WTC11 (cell line): ENCODE results near the gene SMAD9. TPM values are rescaled to one million over a fixed set of nuclear protein-coding genes. Genes with fewer than 3 reads are reported as not detected.

Experiments used
- ATAC-seq: fragments of 200-7000 bp; cut with Tn5 transposase; 2 replicates; pipeline ENCODE4 v1.10.0; 2021; ENCODE audit warnings: mild to moderate bottlenecking, moderate library complexity
- Bru-seq: library from RNA; stranded (reverse); fragments of 400-500 nt; gene quantifications from one replicate; lab custom pipeline; 2021; lab: Mats Ljungman, UMichigan
- CTCF ChIA-PET: fragments of 300-600 bp; sonication (Branson Sonifier 250); formaldehyde crosslinking; loops from one replicate; lab custom pipeline; 2021; ENCODE audit warnings: antibody characterized with exemption; lab: Charles Lee
- POLR2A ChIA-PET: fragments of 350-600 bp; sonication (Branson Sonifier 250); formaldehyde crosslinking; loops from one replicate; lab custom pipeline; 2021; ENCODE audit warnings: antibody characterized with exemption; lab: Charles Lee
- DNase-seq: peaks from one replicate; pipeline ENCODE4 v3.0.0; 2021; ENCODE audit warnings: low spot score
- H3K27ac Mint-ChIP-seq: 2 replicates; pipeline ENCODE4 v1.8.0; 2021; ENCODE audit warnings: mixed read lengths
- H3K27me3 Mint-ChIP-seq: 2 replicates; pipeline ENCODE4 v1.8.0; 2021; ENCODE audit warnings: low read depth, mild to moderate bottlenecking, moderate library complexity, mixed read lengths
- H3K36me3 Mint-ChIP-seq: 2 replicates; pipeline ENCODE4 v1.8.0; 2021; ENCODE audit warnings: mixed read lengths
- H3K4me1 Mint-ChIP-seq: 2 replicates; pipeline ENCODE4 v1.8.0; 2022; ENCODE audit warnings: mixed read lengths
- H3K4me3 Mint-ChIP-seq: 2 replicates; pipeline ENCODE4 v1.8.0; 2021; ENCODE audit warnings: mild to moderate bottlenecking, moderate library complexity, mixed read lengths
- H3K9me3 Mint-ChIP-seq: 2 replicates; pipeline ENCODE4 v1.8.0; 2021; ENCODE audit warnings: mixed read lengths
- FOXJ3 ChIP-seq: sonication (generic); formaldehyde crosslinking; IDR thresholded peaks from 2 replicates; pipeline ENCODE4 v1.9.0; 2021; ENCODE audit warnings: missing genetic modification reagents, mild to moderate bottlenecking, borderline replicate concordance
- FOXK1 ChIP-seq: sonication (generic); formaldehyde crosslinking; IDR thresholded peaks from 2 replicates; pipeline ENCODE4 v1.8.0; 2022; ENCODE audit warnings: mild to moderate bottlenecking, moderate library complexity, missing genetic modification reagents
- MYBL2 ChIP-seq: sonication (generic); formaldehyde crosslinking; IDR thresholded peaks from 2 replicates; pipeline ENCODE4 v1.8.1; 2023; ENCODE audit warnings: mild to moderate bottlenecking, moderate library complexity, missing genetic modification reagents
- NR1H2 ChIP-seq: sonication (generic); formaldehyde crosslinking; IDR thresholded peaks from 2 replicates; pipeline ENCODE4 v1.9.0; 2021; ENCODE audit warnings: mild to moderate bottlenecking, moderate library complexity, missing genetic modification reagents
- NR3C1 ChIP-seq: sonication (generic); formaldehyde crosslinking; conservative IDR thresholded peaks from 2 replicates; pipeline ENCODE4 v1.8.1; 2023; ENCODE audit warnings: low read depth, mild to moderate bottlenecking, missing genetic modification reagents
- RELA ChIP-seq: sonication (generic); formaldehyde crosslinking; IDR thresholded peaks from 2 replicates; pipeline ENCODE4 v1.8.1; 2022; ENCODE audit warnings: missing genetic modification reagents, mild to moderate bottlenecking, borderline replicate concordance
- ZBTB21 ChIP-seq: sonication (generic); formaldehyde crosslinking; IDR thresholded peaks from 2 replicates; pipeline ENCODE4 v1.8.1; 2023; ENCODE audit warnings: mild to moderate bottlenecking, missing genetic modification reagents, borderline replicate concordance
- ZNF317 ChIP-seq: sonication (generic); formaldehyde crosslinking; IDR thresholded peaks from 2 replicates; pipeline ENCODE4 v1.8.1; 2023; ENCODE audit warnings: low read depth, mild to moderate bottlenecking, moderate library complexity, missing genetic modification reagents, borderline replicate concordance
- ZNF396 ChIP-seq: fragments of 250-450 bp; sonication (Bioruptor Pico); IDR thresholded peaks from 2 replicates; pipeline ENCODE4 v1.8.0; 2021; ENCODE audit warnings: mild to moderate bottlenecking, moderate library complexity, borderline replicate concordance
- long read RNA-seq, 3 experiments: library from RNA in 1 of 3; library from capped mRNA in 1 of 3; library from polyadenylated mRNA in 1 of 3; unstranded in 2 of 3; stranded (forward) in 1 of 3; transcript quantifications; one replicate each; pipeline ENCODE4 v2.0.0, GENCODE V29; 2021
- total RNA-seq: library from RNA; stranded (reverse); gene quantifications from 3 replicates; pipeline ENCODE4 v1.2.3, GENCODE V29; 2021
- TF ChIP-seq, protein P1 (sequence below): sonication (generic); formaldehyde crosslinking; IDR thresholded peaks from 2 replicates; pipeline ENCODE4 v1.8.0; 2023; ENCODE audit warnings: missing genetic modification reagents, mild to moderate bottlenecking, borderline replicate concordance
- TF ChIP-seq, protein P2 (sequence below): sonication (generic); formaldehyde crosslinking; IDR thresholded peaks from 2 replicates; pipeline ENCODE4 v1.8.0; 2022; ENCODE audit warnings: mild to moderate bottlenecking, missing genetic modification reagents
- TF ChIP-seq, protein P3 (sequence below): sonication (generic); formaldehyde crosslinking; IDR thresholded peaks from 2 replicates; pipeline ENCODE4 v1.8.0; 2022; ENCODE audit warnings: mild to moderate bottlenecking, missing genetic modification reagents
- TF ChIP-seq, protein P4 (sequence below): sonication (generic); formaldehyde crosslinking; IDR thresholded peaks from 2 replicates; pipeline ENCODE4 v1.8.0; 2023; ENCODE audit warnings: missing genetic modification reagents
- TF ChIP-seq, protein P5 (sequence below): sonication (generic); formaldehyde crosslinking; IDR thresholded peaks from 2 replicates; pipeline ENCODE4 v1.8.0; 2022; ENCODE audit warnings: mild to moderate bottlenecking, missing genetic modification reagents
- TF ChIP-seq, protein P6 (sequence below): sonication (generic); formaldehyde crosslinking; IDR thresholded peaks from 2 replicates; pipeline ENCODE4 v1.8.1; 2023; ENCODE audit warnings: mild to moderate bottlenecking, missing genetic modification reagents, moderate library complexity
- TF ChIP-seq, protein P7 (sequence below): fragments of 250-450 bp; sonication (Bioruptor Pico); IDR thresholded peaks from 2 replicates; pipeline ENCODE4 v1.9.0; 2021; ENCODE audit warnings: mild to moderate bottlenecking
- TF ChIP-seq, protein P8 (sequence below): sonication (generic); formaldehyde crosslinking; IDR thresholded peaks from 2 replicates; pipeline ENCODE4 v1.8.1; 2022; ENCODE audit warnings: mild to moderate bottlenecking, missing genetic modification reagents, moderate library complexity, borderline replicate concordance

The SMAD9 gene
- total RNA-seq (0.71 to 1.5 TPM (median 1.2 TPM) in 3 replicates), Bru-seq, nascent RNA (percentile 24 among the genes with signal in this experiment)
- long read RNA-seq, experiment 1: 0 reads
- long read RNA-seq, experiment 2, partial matches to known transcripts: 0 of 2 reads
- long read RNA-seq, experiment 2, other reads (novel, unspliced or antisense): 2 of 2 reads
- long read RNA-seq, experiment 3: 0 reads

DNA sequence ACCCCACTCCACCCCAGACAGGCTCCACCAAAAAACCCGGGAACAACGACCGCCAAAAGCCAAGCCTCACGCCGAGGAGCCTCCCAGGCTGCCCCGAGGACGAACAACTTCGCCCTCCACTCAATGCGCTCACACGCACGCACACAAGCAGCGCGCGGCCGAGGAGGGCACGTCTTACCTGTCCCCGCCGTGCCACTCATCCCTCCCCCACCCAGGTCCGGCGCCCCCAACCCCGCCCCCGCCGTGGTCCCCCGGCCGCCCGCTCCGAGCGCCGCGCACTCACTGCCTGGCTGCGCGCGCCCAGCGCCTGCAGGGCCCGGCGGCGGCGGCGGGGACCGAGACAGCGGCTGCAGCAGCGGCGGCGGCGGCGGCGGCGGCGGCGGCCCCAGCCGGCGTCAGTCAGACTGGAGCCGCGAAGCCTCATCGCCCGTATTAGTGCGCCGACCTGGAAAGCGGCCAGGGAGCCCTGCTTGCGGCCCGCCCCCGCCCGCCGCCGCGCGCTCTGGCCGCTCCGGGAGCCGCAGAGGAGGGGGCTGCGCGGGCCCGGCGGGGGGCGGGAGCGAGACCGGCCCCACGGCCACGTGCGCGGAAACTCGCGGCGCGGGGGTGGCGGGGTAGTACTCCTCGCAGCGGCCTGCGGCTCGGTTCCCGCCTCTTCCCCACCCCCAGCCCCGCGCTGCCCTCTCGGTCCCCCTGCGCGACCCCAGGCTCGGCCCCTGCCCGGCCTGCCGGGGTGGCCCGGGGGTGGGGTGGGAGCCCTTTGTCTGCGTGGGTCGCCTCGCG is at the start of gene SMAD9:
SMAD9 (minus strand) TSS at position 406 of the 783 bp plus-strand sequence. CDS start 40,549 bp downstream, outside the sequence.
- Mint-ChIP-seq H3K27ac (no peak within 1 kb of the TSS), H3K9me3 (no peaks in the 10 kb centered on the region), H3K27me3 (peaks cover 54% of the 10 kb centered on the region), H3K36me3 (no peaks in the 10 kb centered on the region), H3K4me3 (peak within 1 kb of the TSS; percentile 89), H3K4me1 (peaks cover 11% of the 10 kb centered on the region)
- ChIA-PET POLR2A (no interaction called here), CTCF (interaction anchor here (0.6 to 1.9 kb wide), 2 partner anchors 15 to 71 kb away, joined by 6 to 7 read pairs; no protein-coding TSS in a partner anchor)
- ATAC-seq (peak; percentile 78), DNase-seq (peak; percentile 62)
- TF ChIP-seq, protein P1, sequence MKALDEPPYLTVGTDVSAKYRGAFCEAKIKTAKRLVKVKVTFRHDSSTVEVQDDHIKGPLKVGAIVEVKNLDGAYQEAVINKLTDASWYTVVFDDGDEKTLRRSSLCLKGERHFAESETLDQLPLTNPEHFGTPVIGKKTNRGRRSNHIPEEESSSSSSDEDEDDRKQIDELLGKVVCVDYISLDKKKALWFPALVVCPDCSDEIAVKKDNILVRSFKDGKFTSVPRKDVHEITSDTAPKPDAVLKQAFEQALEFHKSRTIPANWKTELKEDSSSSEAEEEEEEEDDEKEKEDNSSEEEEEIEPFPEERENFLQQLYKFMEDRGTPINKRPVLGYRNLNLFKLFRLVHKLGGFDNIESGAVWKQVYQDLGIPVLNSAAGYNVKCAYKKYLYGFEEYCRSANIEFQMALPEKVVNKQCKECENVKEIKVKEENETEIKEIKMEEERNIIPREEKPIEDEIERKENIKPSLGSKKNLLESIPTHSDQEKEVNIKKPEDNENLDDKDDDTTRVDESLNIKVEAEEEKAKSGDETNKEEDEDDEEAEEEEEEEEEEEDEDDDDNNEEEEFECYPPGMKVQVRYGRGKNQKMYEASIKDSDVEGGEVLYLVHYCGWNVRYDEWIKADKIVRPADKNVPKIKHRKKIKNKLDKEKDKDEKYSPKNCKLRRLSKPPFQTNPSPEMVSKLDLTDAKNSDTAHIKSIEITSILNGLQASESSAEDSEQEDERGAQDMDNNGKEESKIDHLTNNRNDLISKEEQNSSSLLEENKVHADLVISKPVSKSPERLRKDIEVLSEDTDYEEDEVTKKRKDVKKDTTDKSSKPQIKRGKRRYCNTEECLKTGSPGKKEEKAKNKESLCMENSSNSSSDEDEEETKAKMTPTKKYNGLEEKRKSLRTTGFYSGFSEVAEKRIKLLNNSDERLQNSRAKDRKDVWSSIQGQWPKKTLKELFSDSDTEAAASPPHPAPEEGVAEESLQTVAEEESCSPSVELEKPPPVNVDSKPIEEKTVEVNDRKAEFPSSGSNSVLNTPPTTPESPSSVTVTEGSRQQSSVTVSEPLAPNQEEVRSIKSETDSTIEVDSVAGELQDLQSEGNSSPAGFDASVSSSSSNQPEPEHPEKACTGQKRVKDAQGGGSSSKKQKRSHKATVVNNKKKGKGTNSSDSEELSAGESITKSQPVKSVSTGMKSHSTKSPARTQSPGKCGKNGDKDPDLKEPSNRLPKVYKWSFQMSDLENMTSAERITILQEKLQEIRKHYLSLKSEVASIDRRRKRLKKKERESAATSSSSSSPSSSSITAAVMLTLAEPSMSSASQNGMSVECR: no peak
- no peak for TF ChIP-seq ZBTB21 (CRISPR knock-in tag)
- TF ChIP-seq, protein P2, sequence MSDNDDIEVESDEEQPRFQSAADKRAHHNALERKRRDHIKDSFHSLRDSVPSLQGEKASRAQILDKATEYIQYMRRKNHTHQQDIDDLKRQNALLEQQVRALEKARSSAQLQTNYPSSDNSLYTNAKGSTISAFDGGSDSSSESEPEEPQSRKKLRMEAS (CRISPR knock-in tag): no peak
- no peak for TF ChIP-seq NR3C1
- no peak for TF ChIP-seq MYBL2 (CRISPR knock-in tag)
- TF ChIP-seq, protein P3, sequence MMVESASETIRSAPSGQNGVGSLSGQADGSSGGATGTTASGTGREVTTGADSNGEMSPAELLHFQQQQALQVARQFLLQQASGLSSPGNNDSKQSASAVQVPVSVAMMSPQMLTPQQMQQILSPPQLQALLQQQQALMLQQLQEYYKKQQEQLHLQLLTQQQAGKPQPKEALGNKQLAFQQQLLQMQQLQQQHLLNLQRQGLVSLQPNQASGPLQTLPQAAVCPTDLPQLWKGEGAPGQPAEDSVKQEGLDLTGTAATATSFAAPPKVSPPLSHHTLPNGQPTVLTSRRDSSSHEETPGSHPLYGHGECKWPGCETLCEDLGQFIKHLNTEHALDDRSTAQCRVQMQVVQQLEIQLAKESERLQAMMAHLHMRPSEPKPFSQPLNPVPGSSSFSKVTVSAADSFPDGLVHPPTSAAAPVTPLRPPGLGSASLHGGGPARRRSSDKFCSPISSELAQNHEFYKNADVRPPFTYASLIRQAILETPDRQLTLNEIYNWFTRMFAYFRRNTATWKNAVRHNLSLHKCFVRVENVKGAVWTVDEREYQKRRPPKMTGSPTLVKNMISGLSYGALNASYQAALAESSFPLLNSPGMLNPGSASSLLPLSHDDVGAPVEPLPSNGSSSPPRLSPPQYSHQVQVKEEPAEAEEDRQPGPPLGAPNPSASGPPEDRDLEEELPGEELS: no peak
- no peak for TF ChIP-seq NR1H2 (CRISPR knock-in tag)
- TF ChIP-seq, protein P4, sequence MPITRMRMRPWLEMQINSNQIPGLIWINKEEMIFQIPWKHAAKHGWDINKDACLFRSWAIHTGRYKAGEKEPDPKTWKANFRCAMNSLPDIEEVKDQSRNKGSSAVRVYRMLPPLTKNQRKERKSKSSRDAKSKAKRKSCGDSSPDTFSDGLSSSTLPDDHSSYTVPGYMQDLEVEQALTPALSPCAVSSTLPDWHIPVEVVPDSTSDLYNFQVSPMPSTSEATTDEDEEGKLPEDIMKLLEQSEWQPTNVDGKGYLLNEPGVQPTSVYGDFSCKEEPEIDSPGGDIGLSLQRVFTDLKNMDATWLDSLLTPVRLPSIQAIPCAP (CRISPR knock-in tag): no peak
- no peak for TF ChIP-seq ZNF317
- TF ChIP-seq, protein P5, sequence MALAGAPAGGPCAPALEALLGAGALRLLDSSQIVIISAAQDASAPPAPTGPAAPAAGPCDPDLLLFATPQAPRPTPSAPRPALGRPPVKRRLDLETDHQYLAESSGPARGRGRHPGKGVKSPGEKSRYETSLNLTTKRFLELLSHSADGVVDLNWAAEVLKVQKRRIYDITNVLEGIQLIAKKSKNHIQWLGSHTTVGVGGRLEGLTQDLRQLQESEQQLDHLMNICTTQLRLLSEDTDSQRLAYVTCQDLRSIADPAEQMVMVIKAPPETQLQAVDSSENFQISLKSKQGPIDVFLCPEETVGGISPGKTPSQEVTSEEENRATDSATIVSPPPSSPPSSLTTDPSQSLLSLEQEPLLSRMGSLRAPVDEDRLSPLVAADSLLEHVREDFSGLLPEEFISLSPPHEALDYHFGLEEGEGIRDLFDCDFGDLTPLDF (CRISPR knock-in tag): no peak
- TF ChIP-seq FOXK1 (CRISPR knock-in tag): no peak
- TF ChIP-seq ZNF396 (CRISPR knock-in tag): no peak
- TF ChIP-seq FOXJ3 (CRISPR knock-in tag): no peak
- TF ChIP-seq, protein P6, sequence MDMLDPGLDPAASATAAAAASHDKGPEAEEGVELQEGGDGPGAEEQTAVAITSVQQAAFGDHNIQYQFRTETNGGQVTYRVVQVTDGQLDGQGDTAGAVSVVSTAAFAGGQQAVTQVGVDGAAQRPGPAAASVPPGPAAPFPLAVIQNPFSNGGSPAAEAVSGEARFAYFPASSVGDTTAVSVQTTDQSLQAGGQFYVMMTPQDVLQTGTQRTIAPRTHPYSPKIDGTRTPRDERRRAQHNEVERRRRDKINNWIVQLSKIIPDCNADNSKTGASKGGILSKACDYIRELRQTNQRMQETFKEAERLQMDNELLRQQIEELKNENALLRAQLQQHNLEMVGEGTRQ (CRISPR knock-in tag): no peak
- no peak for TF ChIP-seq RELA (CRISPR knock-in tag)
- TF ChIP-seq, protein P7, sequence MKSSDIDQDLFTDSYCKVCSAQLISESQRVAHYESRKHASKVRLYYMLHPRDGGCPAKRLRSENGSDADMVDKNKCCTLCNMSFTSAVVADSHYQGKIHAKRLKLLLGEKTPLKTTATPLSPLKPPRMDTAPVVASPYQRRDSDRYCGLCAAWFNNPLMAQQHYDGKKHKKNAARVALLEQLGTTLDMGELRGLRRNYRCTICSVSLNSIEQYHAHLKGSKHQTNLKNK (CRISPR knock-in tag): no peak
- TF ChIP-seq, protein P8, sequence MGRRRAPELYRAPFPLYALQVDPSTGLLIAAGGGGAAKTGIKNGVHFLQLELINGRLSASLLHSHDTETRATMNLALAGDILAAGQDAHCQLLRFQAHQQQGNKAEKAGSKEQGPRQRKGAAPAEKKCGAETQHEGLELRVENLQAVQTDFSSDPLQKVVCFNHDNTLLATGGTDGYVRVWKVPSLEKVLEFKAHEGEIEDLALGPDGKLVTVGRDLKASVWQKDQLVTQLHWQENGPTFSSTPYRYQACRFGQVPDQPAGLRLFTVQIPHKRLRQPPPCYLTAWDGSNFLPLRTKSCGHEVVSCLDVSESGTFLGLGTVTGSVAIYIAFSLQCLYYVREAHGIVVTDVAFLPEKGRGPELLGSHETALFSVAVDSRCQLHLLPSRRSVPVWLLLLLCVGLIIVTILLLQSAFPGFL (CRISPR knock-in tag): no peak
